OCI-LY7 (cell line): ENCODE results near the gene NCAM1.

ENCODE experiments used
- CTCF ChIP-seq: fragments of 200-600 bp; sonication (generic); conservative IDR thresholded peaks from 2 replicates; pipeline ENCODE4 v1.5.1; 2014; ENCODE audit warnings: mild to moderate bottlenecking, antibody characterized with exemption, low read length, moderate library complexity, mixed read lengths
- EZH2phosphoT487 ChIP-seq: fragments of 200-600 bp; sonication (generic); IDR thresholded peaks from 2 replicates; pipeline ENCODE4 v1.6.1; 2018; ENCODE audit warnings: low read depth, borderline replicate concordance, mild to moderate bottlenecking, mixed run types, antibody characterized with exemption, low read length, moderate library complexity, mixed read lengths

GRCh38 chr11:113166280-113166679, 205.1 kb downstream of the NCAM1 start:
- TF ChIP-seq CTCF, result no peak
- no peak for TF ChIP-seq EZH2phosphoT487
